Smooth muscle cell of the pulmonary artery (primary cell): ENCODE results near the gene VIP. TPM values are rescaled to one million over a fixed set of nuclear protein-coding genes. Genes with fewer than 3 reads are reported as not detected.

Source experiments
- total RNA-seq: library from RNA; depleted of rRNA; stranded (reverse); fragments of >200 nt; gene quantifications from 2 replicates; pipeline ENCODE4 v1.2.3, GENCODE V29; 2014

The VIP gene
- 0.10 TPM in 1 of 2 replicates, not detected in the other for total RNA-seq

DNA sequence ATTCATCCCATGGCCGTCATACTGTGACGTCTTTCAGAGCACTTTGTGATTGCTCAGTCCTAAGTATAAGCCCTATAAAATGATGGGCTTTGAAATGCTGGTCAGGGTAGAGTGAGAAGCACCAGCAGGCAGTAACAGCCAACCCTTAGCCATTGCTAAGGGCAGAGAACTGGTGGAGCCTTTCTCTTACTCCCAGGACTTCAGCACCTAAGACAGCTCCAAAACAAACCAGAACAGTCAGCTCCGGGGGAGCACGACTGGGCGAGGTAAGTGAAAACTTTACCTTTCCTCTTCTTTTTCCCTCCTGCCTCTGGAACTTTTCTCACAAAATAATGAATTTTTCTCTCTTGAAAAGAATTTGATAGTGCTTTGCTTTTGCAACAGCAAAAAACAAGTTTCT, at the start of gene VIP:
VIP (plus strand) TSS at position 104 of the 400 bp plus-strand sequence. CDS start 1,381 bp downstream, outside the sequence.

Other genes starting within 250 kb of the VIP start
- gene SYNE1, start 113.4 kb upstream of the VIP start, total RNA-seq, result 203 and 218 TPM in 2 replicates
- gene MYCT1, start 52.9 kb upstream of the VIP start, total RNA-seq, result 6.0 and 13.0 TPM in 2 replicates
- 2.9 and 5.8 TPM in 2 replicates for gene FBXO5, start 232.2 kb downstream of the VIP start, total RNA-seq